ENCODE measurements around the gene ZMYND8. TPM values are rescaled to one million over a fixed set of nuclear protein-coding genes. Genes with fewer than 3 reads are reported as not detected.

Gene ZMYND8
- total RNA-seq, 4 donors from 2014 or later: 29.7 to 42.4 (median 30.9) TPM

GRCh38 chr20:47320990-47321805 is 35.3 kb downstream of the ZMYND8 start:
- H3K4me1 ChIP-seq: peaks cover 74 to 92% of the 10 kb centered on the region in 2 donors
- H3K9me3 ChIP-seq: no peaks in the 10 kb centered on the region
- intact Hi-C loops (cut with DNase I): no loop called here
- no peak overlapping the region for H3K4me3 ChIP-seq (replicated peaks in 1 of 3)
- no peaks in the 10 kb centered on the region for H3K27me3 ChIP-seq
- 72 to 78% methylated on average over 7 of the region's 7 CpGs for whole genome bisulfite sequencing, 2 donors
- no peak for TF ChIP-seq CTCF (IDR thresholded peaks at IDR 0.05)
- no peak for TF ChIP-seq POLR2A (IDR thresholded peaks at IDR 0.05)
- no peak for DNase-seq
- H3K36me3 ChIP-seq: no peaks in the 10 kb centered on the region
- peak overlapping the region; percentile 99 to 100 (median 100) for H3K27ac ChIP-seq

- intact Hi-C loops (cut with DNase I): loop anchor here (5.0 kb wide), 1 partner anchor 38 kb away; the partner anchor contains the start of gene ZMYND8
- 19 to 20% methylated on average over 17 of the region's 17 CpGs for WGBS, 2 donors
- no peaks in the 10 kb centered on the region for H3K27me3 ChIP-seq
- H3K4me1 ChIP-seq: peaks cover 83 to 96% of the 10 kb centered on the region in 2 donors
- no peaks in the 10 kb centered on the region for H3K36me3 ChIP-seq
- H3K9me3 ChIP-seq: no peaks in the 10 kb centered on the region
- TF ChIP-seq CTCF (IDR thresholded peaks at IDR 0.05): no peak
- TF ChIP-seq POLR2A (IDR thresholded peaks at IDR 0.05): peak in 1 of 2 donors; percentile 43
- H3K4me3 ChIP-seq (replicated peaks in 1 of 3): peak overlapping the region in 1 of 3 donors; percentile 10
- DNase-seq: peak; percentile 91 to 92
- H3K27ac ChIP-seq: peak overlapping the region; percentile 99 to 100 (median 100)
Observed at GRCh38 chr20:47319517-47320252, 36.8 kb downstream of the ZMYND8 start.

GRCh38 chr20:47318586-47319516 is 37.6 kb downstream of the ZMYND8 start:
- peak overlapping the region; percentile 99 to 100 (median 100) for H3K27ac ChIP-seq
- no peaks in the 10 kb centered on the region for H3K36me3 ChIP-seq
- DNase-seq: peak; percentile 96 to 97
- H3K4me3 ChIP-seq (replicated peaks in 1 of 3): peak overlapping the region in 1 of 3 donors; percentile 10
- H3K9me3 ChIP-seq: no peaks in the 10 kb centered on the region
- TF ChIP-seq CTCF (IDR thresholded peaks at IDR 0.05): no peak
- TF ChIP-seq POLR2A (IDR thresholded peaks at IDR 0.05): peak; percentile 60 to 95
- intact Hi-C loops (cut with DNase I): loop anchor here (5.0 kb wide), 1 partner anchor 38 kb away; the partner anchor contains the start of gene ZMYND8
- H3K4me1 ChIP-seq: peaks cover 87 to 100% of the 10 kb centered on the region in 2 donors
- no peaks in the 10 kb centered on the region for H3K27me3 ChIP-seq
- WGBS, 2 donors: 4 to 11% methylated on average over 25 to 28 of the region's 28 CpGs

- TF ChIP-seq CTCF (IDR thresholded peaks at IDR 0.05): no peak
- TF ChIP-seq POLR2A (IDR thresholded peaks at IDR 0.05): no peak
- DNase-seq: peak; percentile 48
- Histone ChIP-seq H3K9me3 (no peaks in the 10 kb centered on the region), H3K36me3 (no peaks in the 10 kb centered on the region), H3K4me1 (peaks cover 80 to 100% of the 10 kb centered on the region in 2 donors), H3K27ac (peak overlapping the region; percentile 99 to 100 (median 100)), H3K27me3 (no peaks in the 10 kb centered on the region), H3K4me3 (replicated peaks in 1 of 3) (peak overlapping the region in 1 of 3 donors; percentile 10)
- intact Hi-C loops (cut with DNase I): loop anchor here (5.0 kb wide), 1 partner anchor 39 kb away; the partner anchor contains the start of gene ZMYND8
- WGBS, 2 donors: 23 to 25% methylated on average over 7 of the region's 7 CpGs
Observed at GRCh38 chr20:47318027-47318585, 38.4 kb downstream of the ZMYND8 start.

All from thyroid gland (tissue), 4 donors.